ENCODE measurements around the gene TBCB.
"Not testable (repeated sequence)": the region's sequence is repeated elsewhere in the genome, so short reads cannot be mapped to it uniquely, and the experiment has no call there.

Gene TBCB

GRCh38 chr19:36115453-36116343 lies at the start of gene TBCB:
TBCB (plus strand) TSS chr19:36115468; CDS start chr19:36115561, 93 bp downstream.
- peak; percentile 96 for DNase-seq

- DNase-seq, result no peak
Measured at GRCh38 chr19:36067681-36068080, 47.6 kb upstream of the TBCB start.

GRCh38 chr19:36068810-36069499 lies 46.3 kb upstream of the TBCB start:
- not testable (repeated sequence) for DNase-seq

- DNase-seq, result no peak
Measured at GRCh38 chr19:36072081-36072480, 43.2 kb upstream of the TBCB start.

- DNase-seq, result no peak
Measured at GRCh38 chr19:36073121-36073876, 42.0 kb upstream of the TBCB start.

- DNase-seq, result no peak
Measured at GRCh38 chr19:36079389-36079945, 35.8 kb upstream of the TBCB start.

GRCh38 chr19:36081385-36081784 lies 33.9 kb upstream of the TBCB start:
- DNase-seq, result no peak

- no peak for DNase-seq
Measured at GRCh38 chr19:36081894-36082293, 33.4 kb upstream of the TBCB start.

- no peak for DNase-seq
Measured at GRCh38 chr19:36082916-36083315, 32.4 kb upstream of the TBCB start.

- DNase-seq, result no peak
Measured at GRCh38 chr19:36084231-36085009, 30.8 kb upstream of the TBCB start.

- DNase-seq, result no peak
Measured at GRCh38 chr19:36086326-36086725, 28.9 kb upstream of the TBCB start.

GRCh38 chr19:36089847-36090246 lies 25.4 kb upstream of the TBCB start:
- no peak for DNase-seq

GRCh38 chr19:36090910-36091695 lies 24.2 kb upstream of the TBCB start:
- DNase-seq, result no peak

- DNase-seq, result no peak
Measured at GRCh38 chr19:36092566-36092965, 22.7 kb upstream of the TBCB start.

GRCh38 chr19:36093146-36093662 lies 22.1 kb upstream of the TBCB start:
- no peak for DNase-seq

- DNase-seq, result no peak
Measured at GRCh38 chr19:36093687-36094086, 21.6 kb upstream of the TBCB start.

- DNase-seq, result no peak
Measured at GRCh38 chr19:36097036-36097435, 18.2 kb upstream of the TBCB start.

GRCh38 chr19:36099166-36099785 lies 16.0 kb upstream of the TBCB start:
- DNase-seq, result no peak

- DNase-seq, result no peak
Measured at GRCh38 chr19:36100476-36100875, 14.8 kb upstream of the TBCB start.

GRCh38 chr19:36101550-36102327 lies 13.5 kb upstream of the TBCB start:
- DNase-seq, result no peak

All from stimulated activated CD4-positive, alpha-beta T cell treated with anti-CD3 and anti-CD28 coated beads, Interleukin-12 subunit alpha, Interleukin-12 subunit beta, amount 100 ng/mL, for 4 hours (primary cell).